Choroid plexus epithelial cell (primary cell): ENCODE measurements around the gene FRMPD4.

ENCODE experiments used
- DNase-seq: peaks from one replicate; pipeline ENCODE4 v3.0.0-alpha.2; 2010; ENCODE audit warnings: low read depth
- H3K4me3 ChIP-seq: 2 replicates; pipeline ENCODE4 v1.5.1; 2011; ENCODE audit warnings: low read depth, mild to moderate bottlenecking, control low read depth, low read length, moderate library complexity
- TF ChIP-seq, protein P1 (sequence below): conservative IDR thresholded peaks from 2 replicates; pipeline ENCODE4 v1.5.1; 2011; ENCODE audit warnings: low read depth, mild to moderate bottlenecking, control low read depth, inconsistent platforms, low read length, moderate library complexity

FRMPD4 gene

DNA sequence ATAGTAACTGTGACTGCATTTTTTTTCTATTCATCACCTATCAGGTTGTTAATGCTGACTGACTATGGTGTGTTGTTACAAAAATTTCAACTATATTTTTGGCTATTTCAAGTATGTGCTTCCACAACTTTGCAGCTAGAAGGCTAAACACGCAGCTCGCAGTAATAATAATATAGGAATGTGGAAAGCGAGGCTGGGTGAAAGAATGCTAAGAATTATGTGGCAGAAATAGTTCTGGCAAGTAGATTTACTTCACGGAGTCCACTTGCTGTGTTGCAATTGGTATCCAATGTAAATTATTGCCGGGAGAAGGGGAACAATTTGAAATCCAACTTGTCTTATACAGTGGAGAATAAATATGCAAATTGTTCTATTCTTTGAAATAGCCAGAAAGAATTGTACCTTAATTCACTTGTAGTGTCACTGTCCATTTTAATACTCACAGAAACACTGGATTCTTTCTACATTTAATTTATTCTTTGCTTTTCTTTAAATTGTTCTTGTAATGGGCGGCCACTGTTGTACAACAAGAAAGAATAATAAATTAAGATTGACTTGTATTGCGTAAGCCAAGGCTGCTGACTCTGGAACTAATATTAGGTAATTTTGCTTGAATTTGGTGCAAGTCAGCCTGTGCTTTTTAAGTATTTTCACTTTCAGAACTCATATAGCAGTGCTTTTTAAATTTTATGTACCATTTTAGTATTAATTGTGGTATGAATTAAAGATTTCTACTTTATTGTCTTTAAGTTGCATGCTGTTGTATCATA, 154.9 kb downstream of the FRMPD4 start:
- H3K4me3 ChIP-seq, result no peak overlapping the region
- TF ChIP-seq, protein P1, sequence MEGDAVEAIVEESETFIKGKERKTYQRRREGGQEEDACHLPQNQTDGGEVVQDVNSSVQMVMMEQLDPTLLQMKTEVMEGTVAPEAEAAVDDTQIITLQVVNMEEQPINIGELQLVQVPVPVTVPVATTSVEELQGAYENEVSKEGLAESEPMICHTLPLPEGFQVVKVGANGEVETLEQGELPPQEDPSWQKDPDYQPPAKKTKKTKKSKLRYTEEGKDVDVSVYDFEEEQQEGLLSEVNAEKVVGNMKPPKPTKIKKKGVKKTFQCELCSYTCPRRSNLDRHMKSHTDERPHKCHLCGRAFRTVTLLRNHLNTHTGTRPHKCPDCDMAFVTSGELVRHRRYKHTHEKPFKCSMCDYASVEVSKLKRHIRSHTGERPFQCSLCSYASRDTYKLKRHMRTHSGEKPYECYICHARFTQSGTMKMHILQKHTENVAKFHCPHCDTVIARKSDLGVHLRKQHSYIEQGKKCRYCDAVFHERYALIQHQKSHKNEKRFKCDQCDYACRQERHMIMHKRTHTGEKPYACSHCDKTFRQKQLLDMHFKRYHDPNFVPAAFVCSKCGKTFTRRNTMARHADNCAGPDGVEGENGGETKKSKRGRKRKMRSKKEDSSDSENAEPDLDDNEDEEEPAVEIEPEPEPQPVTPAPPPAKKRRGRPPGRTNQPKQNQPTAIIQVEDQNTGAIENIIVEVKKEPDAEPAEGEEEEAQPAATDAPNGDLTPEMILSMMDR, result no peak
- DNase-seq, result no peak

DNA sequence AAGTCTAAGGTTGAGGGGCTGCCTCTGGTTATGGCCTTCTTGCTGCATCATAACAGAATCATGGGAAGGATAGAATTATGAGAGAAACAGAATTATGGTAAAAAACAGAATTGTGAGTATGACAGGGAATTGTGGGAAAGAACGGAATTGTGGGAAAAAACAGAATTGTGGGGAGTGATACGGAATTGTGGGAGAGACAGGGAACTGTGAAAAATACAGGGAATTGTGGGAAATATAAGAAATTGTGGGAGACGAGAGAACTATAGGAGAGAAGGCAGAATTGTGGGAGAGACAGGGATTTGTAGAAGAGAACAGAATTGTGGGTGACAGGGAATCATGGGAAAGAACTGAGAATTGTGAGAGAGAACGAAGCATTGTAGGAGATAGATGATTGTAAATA, 159.1 kb downstream of the FRMPD4 start:
- H3K4me3 ChIP-seq, result no peak overlapping the region
- DNase-seq, result no peak
- TF ChIP-seq, protein P1, result no peak

DNA sequence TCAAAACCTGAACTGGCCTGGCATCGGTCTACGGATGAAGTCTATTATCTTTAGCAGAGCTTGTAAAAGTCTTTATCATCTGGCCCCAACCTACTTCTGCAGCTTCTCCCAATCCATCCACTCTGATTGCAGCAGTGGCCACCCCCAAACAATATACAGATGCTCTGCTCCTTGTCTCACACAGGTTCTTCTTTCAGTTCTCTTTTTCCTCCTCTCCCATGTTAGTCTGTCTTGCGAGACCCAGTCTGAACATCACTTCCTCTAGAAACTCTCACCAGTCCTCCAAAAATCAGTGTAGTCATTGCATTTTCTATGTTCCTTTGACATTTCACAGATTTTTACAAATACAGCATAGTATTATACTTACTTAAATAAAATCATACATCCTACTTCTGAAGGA, 163.0 kb downstream of the FRMPD4 start:
- TF ChIP-seq, protein P1, result no peak
- DNase-seq, result no peak
- H3K4me3 ChIP-seq, result no peak overlapping the region

GRCh38 chrX:12304261-12304660, 166.0 kb downstream of the FRMPD4 start:
- H3K4me3 ChIP-seq, result no peak overlapping the region
- TF ChIP-seq, protein P1, result no peak
- no peak for DNase-seq

GRCh38 chrX:12307961-12308360, 169.7 kb downstream of the FRMPD4 start:
- H3K4me3 ChIP-seq, result no peak overlapping the region
- no peak for DNase-seq
- TF ChIP-seq, protein P1, result no peak

DNA sequence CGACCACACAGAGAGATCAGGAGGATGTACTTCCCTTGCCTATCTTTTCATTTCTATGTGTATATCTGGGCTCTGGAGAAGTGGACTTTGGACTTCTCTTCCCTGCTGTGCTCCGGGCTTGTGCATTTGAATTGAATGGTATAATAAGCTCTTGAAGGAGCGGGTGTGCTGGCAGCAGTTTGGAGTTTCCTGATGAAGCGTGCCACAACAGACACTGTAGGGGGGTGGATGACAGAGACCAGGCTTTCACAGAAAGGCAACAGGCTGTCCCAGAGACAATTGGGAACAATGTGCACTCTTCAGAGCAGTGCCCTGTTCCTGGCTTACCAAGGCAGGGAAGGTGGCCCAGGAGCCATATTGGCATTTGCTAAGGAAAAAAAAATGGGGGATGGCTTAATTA, 170.1 kb downstream of the FRMPD4 start:
- H3K4me3 ChIP-seq, result no peak overlapping the region
- TF ChIP-seq, protein P1, result no peak
- no peak for DNase-seq
